Stimulated activated CD4-positive, alpha-beta T cell treated with anti-CD3 and anti-CD28 coated beads, Interleukin-12 subunit alpha, Interleukin-12 subunit beta, amount 100 ng/mL, for 24 hours (primary cell): ENCODE results near the gene CEP128.

Experiments used
- DNase-seq, 2 experiments: peaks; one replicate each; pipeline ENCODE4 v3.0.0-alpha.2; 2020; ENCODE audit warnings: low read depth in 2 of 2

The CEP128 gene

DNA sequence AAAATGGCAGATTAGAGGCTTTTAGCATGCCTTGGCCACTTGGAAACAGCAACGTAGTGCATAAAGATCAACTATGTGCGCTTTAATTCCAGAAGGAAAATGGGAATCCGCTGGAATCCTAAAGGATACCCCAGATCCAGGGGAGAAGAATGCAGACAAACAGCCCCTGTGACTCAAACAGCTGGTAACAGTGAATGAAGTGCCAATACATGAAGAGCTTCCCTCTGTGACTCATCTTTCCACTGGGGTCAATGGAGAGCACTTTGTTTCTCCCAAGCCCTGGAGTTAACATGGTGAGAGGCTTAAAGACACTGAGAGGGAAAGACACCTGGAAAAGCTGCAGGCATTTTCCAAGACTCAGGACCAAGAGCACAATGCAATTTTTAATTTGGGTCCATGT is 263.1 kb downstream of the CEP128 start:
- no peak for DNase-seq

- no peak for DNase-seq
Observed at GRCh38 chr14:80669426-80669825, 272.1 kb downstream of the CEP128 start.

- no peak for DNase-seq
Observed at GRCh38 chr14:80664576-80664975, 277.0 kb downstream of the CEP128 start.

GRCh38 chr14:80663541-80663940 is 278.0 kb downstream of the CEP128 start:
- DNase-seq = no peak

- DNase-seq = no peak
Observed at GRCh38 chr14:80659783-80660182, 281.8 kb downstream of the CEP128 start.

DNA sequence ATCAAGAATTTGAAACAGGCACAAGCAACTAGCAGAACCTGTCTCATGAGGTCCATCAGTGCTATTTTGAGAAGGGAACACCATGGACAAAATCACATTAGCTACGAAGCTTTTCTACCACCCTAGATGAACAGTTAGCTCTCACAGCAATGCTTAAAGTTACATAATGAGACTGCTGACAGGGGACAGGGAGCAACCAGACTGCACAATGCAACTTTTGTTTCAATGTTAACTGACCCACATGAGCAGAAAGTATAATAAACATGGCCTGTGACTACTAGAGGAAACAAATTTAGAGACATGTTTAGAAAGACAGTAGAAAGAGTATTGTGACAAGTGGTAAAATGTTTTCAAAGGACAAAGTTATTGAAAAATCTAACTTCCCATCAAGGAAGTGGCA is 282.8 kb downstream of the CEP128 start:
- DNase-seq = no peak

- no peak for DNase-seq
Observed at GRCh38 chr14:80658155-80658554, 283.4 kb downstream of the CEP128 start.

GRCh38 chr14:80653956-80654355 is 287.6 kb downstream of the CEP128 start:
- DNase-seq = no peak

- no peak for DNase-seq
Observed at GRCh38 chr14:80645667-80646413, 295.7 kb downstream of the CEP128 start.

DNA sequence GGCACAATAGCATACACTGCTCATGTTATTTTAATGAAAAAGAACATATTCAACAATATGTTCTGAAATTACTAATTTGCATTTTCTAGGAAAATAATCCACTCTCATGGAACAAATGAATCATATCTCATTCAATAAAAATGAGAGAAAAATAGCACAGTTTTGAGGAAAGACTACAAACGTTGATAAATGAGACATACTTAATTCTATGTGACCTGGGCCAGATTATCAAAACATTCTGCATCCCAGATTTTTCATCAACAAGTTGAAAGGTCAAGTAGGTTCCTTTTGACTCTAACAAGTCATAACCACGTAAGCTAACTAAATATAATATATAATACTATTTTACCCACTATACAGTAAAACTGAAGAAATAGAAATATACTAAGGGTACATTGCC is 296.7 kb downstream of the CEP128 start:
- no peak for DNase-seq

- no peak for DNase-seq
Observed at GRCh38 chr14:80638620-80639515, 302.7 kb downstream of the CEP128 start.

DNA sequence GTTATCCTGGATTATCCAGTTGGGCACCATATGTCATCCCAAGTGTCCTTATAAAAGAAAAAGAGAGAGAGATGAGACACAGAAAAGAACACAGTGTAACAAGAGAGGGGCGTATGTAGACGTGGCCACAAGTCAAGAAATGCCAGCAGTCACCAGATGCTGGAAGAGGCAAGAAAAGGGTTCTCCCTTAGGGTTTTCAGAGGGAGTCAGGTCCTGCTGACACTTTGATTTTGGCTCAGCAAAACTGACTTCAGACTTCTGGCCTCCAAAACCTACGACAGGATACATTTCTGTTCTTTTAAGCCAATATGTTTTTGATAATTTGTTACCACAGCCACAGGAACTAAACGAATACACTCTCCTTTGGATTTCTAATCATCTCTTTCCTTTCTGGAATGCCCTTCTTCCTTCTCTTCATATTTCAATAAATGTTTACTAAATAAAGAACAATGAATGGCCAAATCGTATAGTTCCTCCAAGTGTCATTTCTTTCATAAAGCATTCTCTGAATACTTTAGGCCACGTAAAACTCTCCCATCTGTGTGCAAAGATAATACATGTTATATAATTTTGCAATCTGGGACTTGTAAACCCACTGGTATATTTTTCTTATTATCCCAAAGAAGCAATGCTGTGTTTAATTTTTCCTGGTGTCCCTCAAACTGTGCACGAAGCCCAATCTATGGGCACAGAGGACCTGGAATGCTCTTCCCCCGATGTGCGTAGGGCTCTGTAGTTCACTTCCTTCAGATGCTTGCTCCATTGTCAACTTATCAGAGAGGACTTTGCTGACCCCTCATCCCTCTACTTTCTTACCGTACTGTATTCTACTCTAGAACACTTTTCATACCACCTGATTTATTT is 303.6 kb downstream of the CEP128 start:
- DNase-seq = no peak

- no peak for DNase-seq
Observed at GRCh38 chr14:80636071-80636470, 305.5 kb downstream of the CEP128 start.

GRCh38 chr14:80634106-80634758 is 307.3 kb downstream of the CEP128 start:
- no peak for DNase-seq

DNA sequence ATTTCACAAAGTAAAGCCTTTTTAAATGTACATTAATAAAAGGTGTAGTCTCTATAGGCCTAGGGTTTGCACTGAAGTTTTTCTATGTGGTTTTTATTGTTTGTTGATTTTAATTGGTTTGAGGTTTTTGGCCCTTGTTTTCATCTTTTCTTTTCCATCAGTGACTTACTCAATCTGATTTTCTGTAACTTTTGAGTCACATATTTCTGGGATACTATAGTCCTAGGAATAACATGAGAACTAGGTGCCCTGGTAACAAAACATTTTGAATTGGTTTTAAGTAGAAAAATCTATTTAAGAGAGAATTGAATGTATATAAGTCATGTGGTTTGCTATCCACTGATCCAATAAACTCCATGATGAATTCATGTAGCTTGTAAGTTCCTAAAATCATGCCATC is 311.9 kb downstream of the CEP128 start:
- DNase-seq = no peak

GRCh38 chr14:80628547-80628946 is 313.0 kb downstream of the CEP128 start:
- no peak for DNase-seq

DNA sequence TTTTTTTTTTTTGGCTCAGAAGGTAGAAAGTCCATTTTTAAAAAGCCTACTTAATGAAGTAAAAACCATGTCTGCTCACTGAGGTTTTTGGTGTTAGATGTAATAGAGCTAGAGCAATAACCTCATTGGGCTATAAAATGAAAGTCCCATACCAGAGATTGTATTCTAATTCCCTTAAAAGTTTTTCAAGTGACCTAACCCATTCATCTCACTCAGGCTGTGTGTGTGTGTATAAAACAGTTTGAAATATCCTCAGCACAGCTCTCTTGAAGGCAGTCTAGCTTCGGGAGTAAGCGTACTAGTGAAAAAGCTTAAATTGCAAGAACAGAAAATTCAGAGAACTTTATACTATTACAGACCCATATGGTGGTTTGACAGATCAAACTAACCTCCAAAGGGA is 313.8 kb downstream of the CEP128 start:
- DNase-seq = no peak

DNA sequence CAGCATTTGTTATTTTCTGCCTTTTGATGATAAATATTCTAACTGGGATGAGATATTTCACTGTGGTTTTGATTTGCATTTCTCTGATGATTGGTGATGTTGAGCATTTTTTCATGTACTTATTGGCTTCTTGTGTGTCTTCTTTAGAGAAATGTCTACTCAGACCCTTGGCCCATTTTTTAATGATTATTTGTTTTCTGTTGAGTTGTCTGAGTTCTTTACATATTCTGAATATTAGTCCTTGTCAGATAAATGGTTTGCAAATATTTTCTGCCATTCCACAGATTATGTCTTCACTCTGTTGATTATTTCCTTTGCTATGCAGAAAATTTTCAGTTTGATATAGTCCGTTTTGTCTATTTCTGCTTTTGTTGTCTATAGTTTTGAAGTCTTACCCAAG is 317.0 kb downstream of the CEP128 start:
- DNase-seq = no peak

DNA sequence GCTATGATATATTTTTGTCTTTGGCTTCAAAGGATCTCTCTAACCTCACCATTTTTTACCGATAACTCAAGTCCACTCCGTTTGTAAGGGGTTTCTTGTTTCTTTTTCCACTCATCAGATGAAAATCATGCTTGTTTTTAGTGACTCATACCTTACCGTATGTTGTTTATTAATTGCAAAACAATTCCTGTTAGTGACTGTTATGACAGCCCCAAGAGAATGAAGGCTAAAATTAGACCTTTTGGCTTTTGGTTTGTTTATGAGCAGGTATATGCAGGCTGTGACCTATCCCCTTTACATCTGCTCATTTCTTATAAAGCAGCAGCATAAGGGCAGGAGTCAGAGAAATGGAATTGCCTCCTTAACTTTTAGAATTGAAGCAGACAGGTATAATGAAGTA is 319.8 kb downstream of the CEP128 start:
- no peak for DNase-seq

- no peak for DNase-seq
Observed at GRCh38 chr14:80620434-80620833, 321.1 kb downstream of the CEP128 start.

DNA sequence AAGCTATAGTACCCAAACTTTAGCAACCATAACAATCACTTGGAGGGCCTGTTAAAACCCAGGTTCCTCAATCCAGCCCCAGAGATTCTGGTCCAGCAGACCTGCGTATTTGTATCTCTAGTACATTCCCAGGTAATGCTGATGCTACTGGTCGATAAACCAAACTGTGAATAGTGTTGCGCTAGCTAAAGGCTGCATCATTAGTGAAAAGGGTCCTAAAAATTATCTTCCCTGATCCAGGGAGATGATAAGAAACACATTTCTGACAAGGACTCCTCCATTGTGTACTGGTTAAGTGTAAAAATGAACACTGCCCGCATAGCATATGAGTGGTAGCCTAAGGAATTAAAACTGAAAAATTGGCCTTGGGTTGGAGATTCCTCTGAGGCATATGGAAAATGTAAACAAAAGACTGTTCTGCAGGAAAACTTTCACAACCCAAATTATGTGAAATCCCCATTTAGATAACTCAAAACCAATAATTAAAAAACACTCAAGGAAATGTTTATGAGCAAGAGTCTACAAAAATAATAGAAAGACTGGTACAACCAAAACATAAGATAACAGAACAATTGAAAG is 322.7 kb downstream of the CEP128 start:
- no peak for DNase-seq
